HCT116 (cell line): Measurements from ENCODE around the gene TRIM65. TPM values are rescaled to one million over a fixed set of nuclear protein-coding genes. Genes with fewer than 3 reads are reported as not detected.

ENCODE experiments used
- ATAC-seq: fragments of 200-7000 bp; cut with Tn5 transposase; 2 replicates; pipeline ENCODE4 v1.9.1; 2020; ENCODE audit warnings: mild to moderate bottlenecking, moderate library complexity
- BruUV-seq: library from RNA; stranded (reverse); fragments of 400-500 nt; replicated peaks from 2 replicates; lab custom pipeline; 2021; lab: Mats Ljungman, UMichigan
- CTCF ChIA-PET: fragments of 300-600 bp; sonication (Branson Sonifier 250); formaldehyde crosslinking; loops from one replicate; lab custom pipeline; 2021; ENCODE audit warnings: antibody characterized with exemption; lab: Charles Lee
- POLR2A ChIA-PET: fragments of 300-600, 350-600 bp; sonication (Branson Sonifier 250); formaldehyde crosslinking; loops from one replicate; lab custom pipeline; 2021; ENCODE audit warnings: antibody characterized with exemption; lab: Charles Lee
- RAD21 ChIA-PET, 2 experiments: fragments of 300-600 bp; sonication (Branson Sonifier 250); formaldehyde crosslinking; loops; one replicate each; lab custom pipeline; 2023; ENCODE audit warnings: low total read pairs in 2 of 2; ENCODE audit not compliant: uncharacterized antibody in 2 of 2, unreplicated experiment in 2 of 2, low non-redundant PET in 1 of 2; lab: Charles Lee
- DNase-seq: peaks from one replicate; pipeline ENCODE4 v3.0.0-alpha.2; 2010; ENCODE audit warnings: low read depth, low spot score
- H2AFZ ChIP-seq: fragments of 200-600 bp; shearing (Covaris generic), sonication (generic); 2 replicates; pipeline ENCODE4 v1.6.1; 2017; ENCODE audit warnings: low read depth, mixed run types, mixed read lengths, antibody characterized with exemption, low read length; ENCODE audit not compliant: poor library complexity, severe bottlenecking
- H3K27ac ChIP-seq: 2 replicates; pipeline ENCODE4 v1.5.1; 2012; ENCODE audit warnings: low read depth, low read length
- H3K27me3 ChIP-seq: fragments of 200-600 bp; sonication (generic); 2 replicates; pipeline ENCODE4 v1.6.1; 2016; ENCODE audit warnings: mixed run types, low read length, mixed read lengths; ENCODE audit not compliant: insufficient read depth
- H3K36me3 ChIP-seq, 2 experiments: fragments of 200-500 bp in 1 of 2; fragments of 200-600 bp in 1 of 2; sonication (Bioruptor generic) in 1 of 2; sonication (generic) in 1 of 2; 2 replicates each; pipeline versions ENCODE4 v1.5.1 to v1.6.1; 2014 to 2016; ENCODE audit warnings: low read length in 2 of 2, inconsistent platforms in 1 of 2, mixed read lengths in 1 of 2, mixed run types in 1 of 2; ENCODE audit not compliant: insufficient read depth in 2 of 2, control insufficient read depth in 1 of 2
- H3K4me1 ChIP-seq, 2 experiments: fragments of 200-600 bp in 1 of 2; sonication (generic) in 1 of 2; 2 replicates each; pipeline versions ENCODE4 v1.5.1 to v1.6.1; 2012 to 2017; ENCODE audit warnings: low read length in 2 of 2, inconsistent platforms in 1 of 2, mild to moderate bottlenecking in 1 of 2, mixed read lengths in 1 of 2, mixed run types in 1 of 2, moderate library complexity in 1 of 2; ENCODE audit not compliant: insufficient read depth in 2 of 2, control insufficient read depth in 1 of 2
- H3K4me2 ChIP-seq: fragments of 200-600 bp; sonication (generic); 2 replicates; pipeline ENCODE4 v1.6.1; 2017; ENCODE audit warnings: mixed run types, low read length, mixed read lengths
- H3K4me3 ChIP-seq, 2 experiments: fragments of 200-600 bp in 1 of 2; sonication (generic) in 1 of 2; replicated peaks in 1 of 2; 2 replicates each; pipeline ENCODE4 v1.5.1; 2011 to 2016; ENCODE audit warnings: low read length in 2 of 2, control low read depth in 1 of 2, low read depth in 1 of 2, mild to moderate bottlenecking in 1 of 2, mixed read lengths in 1 of 2, mixed run types in 1 of 2
- H3K79me2 ChIP-seq: fragments of 200-600 bp; sonication (generic); 2 replicates; pipeline ENCODE4 v1.6.1; 2017; ENCODE audit warnings: mild to moderate bottlenecking, mixed run types, low read length, moderate library complexity, mixed read lengths; ENCODE audit not compliant: insufficient read depth
- H3K9ac ChIP-seq: fragments of 200-600 bp; sonication (generic); 2 replicates; pipeline ENCODE4 v1.6.1; 2016; ENCODE audit warnings: low read length, mixed read lengths
- H3K9me2 ChIP-seq: fragments of 200-600 bp; sonication (generic), shearing (Covaris generic); 2 replicates; pipeline ENCODE4 v1.6.1; 2017; ENCODE audit warnings: mixed run types, mild to moderate bottlenecking, moderate library complexity; ENCODE audit not compliant: insufficient read depth
- H3K9me3 ChIP-seq, 2 experiments: fragments of 200-500 bp in 1 of 2; fragments of 200-600 bp in 1 of 2; sonication (Bioruptor generic) in 1 of 2; sonication (generic) in 1 of 2; 2 replicates each; pipeline ENCODE4 v1.6.1; 2014 to 2017; ENCODE audit warnings: low read length in 2 of 2, mixed read lengths in 2 of 2, inconsistent platforms in 1 of 2, low read depth in 1 of 2, mild to moderate bottlenecking in 1 of 2, mixed run types in 1 of 2, moderate library complexity in 1 of 2; ENCODE audit not compliant: control insufficient read depth in 1 of 2, insufficient read depth in 1 of 2
- H4K20me1 ChIP-seq: fragments of 200-600 bp; sonication (generic), shearing (Covaris generic); 2 replicates; pipeline ENCODE4 v1.6.1; 2017; ENCODE audit warnings: mixed run types, mild to moderate bottlenecking, moderate library complexity; ENCODE audit not compliant: insufficient read depth
- EGR1 ChIP-seq: IDR thresholded peaks from 2 replicates; pipeline ENCODE4 v1.6.1; 2012; ENCODE audit warnings: low read depth
- ELF1 ChIP-seq: IDR thresholded peaks from 2 replicates; pipeline ENCODE4 v1.6.1; 2012; ENCODE audit warnings: low read depth, borderline replicate concordance
- FOSL1 ChIP-seq: IDR thresholded peaks from 2 replicates; pipeline ENCODE4 v1.6.1; 2012; ENCODE audit warnings: low read depth
- POLR2AphosphoS5 ChIP-seq: IDR thresholded peaks from 2 replicates; pipeline ENCODE4 v1.6.1; 2011; ENCODE audit warnings: mild to moderate bottlenecking, low read depth, low read length, moderate library complexity
- SIN3A ChIP-seq: IDR thresholded peaks from 2 replicates; pipeline ENCODE4 v1.6.1; 2012; ENCODE audit warnings: low read depth
- SRF ChIP-seq: IDR thresholded peaks from 2 replicates; pipeline ENCODE4 v1.6.1; 2012; ENCODE audit warnings: low read depth
- YY1 ChIP-seq: IDR thresholded peaks from 2 replicates; pipeline ENCODE4 v1.6.1; 2011; ENCODE audit warnings: low read length, low read depth, moderate library complexity, mild to moderate bottlenecking; ENCODE audit not compliant: insufficient replicate concordance; ENCODE audit errors: extremely low read depth
- ZNF274 ChIP-seq: fragments of 200-500 bp; sonication (Bioruptor generic); IDR thresholded peaks from 2 replicates; pipeline ENCODE4 v1.6.1; 2014; ENCODE audit warnings: mild to moderate bottlenecking, low read depth, low read length, inconsistent platforms
- intact Hi-C: fragments of 100-400 bp; cut with micrococcal nuclease; formaldehyde crosslinking; loops from 2 replicates; pipeline ENCODE4 v1.10.0; 2022
- total RNA-seq: library from RNA; stranded (reverse); gene quantifications from one replicate; pipeline ENCODE4 v1.2.1, GENCODE V29; 2021; ENCODE audit not compliant: unreplicated experiment
- TF ChIP-seq, protein P1 (sequence below): IDR thresholded peaks from 2 replicates; pipeline ENCODE4 v1.6.1; 2011; ENCODE audit warnings: mild to moderate bottlenecking, low read length, moderate library complexity; ENCODE audit not compliant: insufficient replicate concordance; ENCODE audit errors: extremely low read depth
- TF ChIP-seq, protein P2 (sequence below): IDR thresholded peaks from 2 replicates; pipeline ENCODE4 v1.6.1; 2012
- TF ChIP-seq, protein P3 (sequence below): IDR thresholded peaks from 2 replicates; pipeline ENCODE4 v1.6.1; 2012

The TRIM65 gene
- total RNA-seq, 1 experiment from 2014 or later: 53.0 TPM

DNA sequence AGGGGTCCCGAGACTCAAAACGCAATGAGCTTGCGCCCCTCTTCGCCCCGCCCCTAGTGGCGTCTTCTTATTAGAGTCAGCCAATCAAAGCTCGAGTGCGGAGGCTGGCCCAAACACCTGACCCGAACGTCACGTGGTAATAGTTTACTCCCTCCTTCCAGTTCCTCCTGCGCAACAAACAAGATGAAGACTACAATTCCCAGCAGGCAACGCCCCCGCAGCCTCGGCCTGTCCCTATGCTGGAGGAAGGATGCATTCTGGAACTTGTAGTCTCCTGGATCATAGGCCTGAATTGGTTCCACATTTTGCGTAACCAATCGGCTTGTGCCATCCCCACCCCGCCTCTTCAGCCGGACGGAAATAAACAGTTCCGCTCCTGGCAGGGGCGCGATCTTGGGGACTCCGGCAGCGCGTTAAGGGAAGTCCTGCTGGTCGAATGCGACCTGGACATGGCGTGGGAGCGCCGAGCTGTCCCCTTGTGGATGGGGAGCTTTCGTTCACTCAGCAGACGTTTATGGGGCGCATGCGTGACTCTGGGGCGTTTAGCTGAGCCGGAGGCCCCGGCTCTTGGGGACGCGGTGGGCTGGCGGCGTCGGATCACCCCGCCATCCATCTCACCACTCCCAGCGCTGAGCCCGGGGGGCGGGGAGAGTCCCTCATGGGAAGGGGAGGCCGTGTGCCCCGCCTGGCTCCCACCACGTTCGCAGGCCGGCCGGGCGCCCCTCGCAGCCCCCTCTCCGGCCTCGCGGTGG is 41.3 kb downstream of the TRIM65 start, which contains the start of gene WBP2 (continued):
- TF ChIP-seq, protein P1, sequence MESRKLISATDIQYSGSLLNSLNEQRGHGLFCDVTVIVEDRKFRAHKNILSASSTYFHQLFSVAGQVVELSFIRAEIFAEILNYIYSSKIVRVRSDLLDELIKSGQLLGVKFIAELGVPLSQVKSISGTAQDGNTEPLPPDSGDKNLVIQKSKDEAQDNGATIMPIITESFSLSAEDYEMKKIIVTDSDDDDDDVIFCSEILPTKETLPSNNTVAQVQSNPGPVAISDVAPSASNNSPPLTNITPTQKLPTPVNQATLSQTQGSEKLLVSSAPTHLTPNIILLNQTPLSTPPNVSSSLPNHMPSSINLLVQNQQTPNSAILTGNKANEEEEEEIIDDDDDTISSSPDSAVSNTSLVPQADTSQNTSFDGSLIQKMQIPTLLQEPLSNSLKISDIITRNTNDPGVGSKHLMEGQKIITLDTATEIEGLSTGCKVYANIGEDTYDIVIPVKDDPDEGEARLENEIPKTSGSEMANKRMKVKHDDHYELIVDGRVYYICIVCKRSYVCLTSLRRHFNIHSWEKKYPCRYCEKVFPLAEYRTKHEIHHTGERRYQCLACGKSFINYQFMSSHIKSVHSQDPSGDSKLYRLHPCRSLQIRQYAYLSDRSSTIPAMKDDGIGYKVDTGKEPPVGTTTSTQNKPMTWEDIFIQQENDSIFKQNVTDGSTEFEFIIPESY: peak; percentile 67
- no peak; the same call in 1 of the 2 replicates for TF ChIP-seq ELF1
- peak; percentile 100 for TF ChIP-seq EGR1
- TF ChIP-seq POLR2AphosphoS5: peak; percentile 97
- TF ChIP-seq ZNF274: no peak
- TF ChIP-seq, protein P2, sequence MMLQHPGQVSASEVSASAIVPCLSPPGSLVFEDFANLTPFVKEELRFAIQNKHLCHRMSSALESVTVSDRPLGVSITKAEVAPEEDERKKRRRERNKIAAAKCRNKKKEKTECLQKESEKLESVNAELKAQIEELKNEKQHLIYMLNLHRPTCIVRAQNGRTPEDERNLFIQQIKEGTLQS: no peak
- TF ChIP-seq YY1: peak; percentile 73
- TF ChIP-seq, protein P3, sequence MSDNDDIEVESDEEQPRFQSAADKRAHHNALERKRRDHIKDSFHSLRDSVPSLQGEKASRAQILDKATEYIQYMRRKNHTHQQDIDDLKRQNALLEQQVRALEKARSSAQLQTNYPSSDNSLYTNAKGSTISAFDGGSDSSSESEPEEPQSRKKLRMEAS: peak; percentile 81; the same call in 1 of the 2 replicates
- TF ChIP-seq FOSL1: no peak

DNA sequence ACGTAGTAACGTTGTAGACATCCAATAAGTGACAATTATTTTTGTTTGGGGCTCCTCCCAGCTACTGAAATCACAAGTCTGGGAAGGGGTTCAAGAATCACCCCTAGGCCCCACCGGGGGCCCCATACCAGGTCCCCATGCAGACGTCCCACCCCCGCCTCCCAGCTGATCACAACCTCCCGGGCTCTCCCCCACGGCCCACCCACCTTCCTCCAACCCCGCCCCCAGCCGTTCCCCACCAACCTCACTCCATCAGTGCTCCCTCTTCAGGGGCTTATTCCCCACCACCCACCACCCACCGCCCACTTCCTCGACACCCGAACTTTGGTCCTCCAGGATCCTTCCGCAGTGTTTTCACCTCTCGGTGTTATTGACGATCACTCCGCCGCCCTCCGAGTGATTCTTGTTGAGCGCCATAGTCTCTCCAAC is 41.9 kb downstream of the TRIM65 start:
- Histone ChIP-seq H3K9me3 (no peaks in the 10 kb centered on the region), H3K9ac (peak overlapping the region; percentile 86), H3K79me2 (peaks cover 20% of the 10 kb centered on the region; the same call in 1 of the 2 replicates), H3K36me3 (peaks cover 6 to 7% of the 10 kb centered on the region in 2 experiments; a peak in 3 of 4 replicates), H2AFZ (no peak overlapping the region), H3K9me2 (no peaks in the 10 kb centered on the region), H3K4me2 (peak overlapping the region; percentile 96), H3K4me1 (peaks cover 22 to 38% of the 10 kb centered on the region in 2 experiments), H3K27me3 (no peaks in the 10 kb centered on the region), H4K20me1 (no peaks in the 10 kb centered on the region), H3K27ac (peak overlapping the region; percentile 37), H3K4me3 (peak overlapping the region; percentile 75 to 86)
- POLR2A ChIA-PET: interaction anchor here (0.6 to 6.8 kb wide), 19 partner anchors 9 to 639 kb away, joined by 3 to 83 read pairs (median 5); partner anchors contain the start of genes MRPL38, PRPSAP1, TRIM47 and TRIM65
- DNase-seq (no peak), ATAC-seq (peak; percentile 14)
- TF ChIP-seq SRF (no peak), FOSL1 (no peak), SIN3A (0 out of 2 replicates have a peak, but pooled peaks have one; percentile 54)
- CTCF ChIA-PET: interaction anchor here (0.6 to 4.3 kb wide), 19 partner anchors 9 to 936 kb away, joined by 3 to 57 read pairs (median 5); partner anchors contain the start of genes ACOX1, CDK3, FBF1 and GALK1
- no TSS peak for BruUV-seq
- intact Hi-C loops: loop anchor here (1.0 to 10.0 kb wide), 4 partner anchors 10 to 180 kb away; a partner anchor contains a TSS
- RAD21 ChIA-PET: interaction anchor here (0.6 to 2.0 kb wide), 10 partner anchors 10 to 255 kb away, joined by 3 to 7 read pairs (median 4); a partner anchor contains a TSS
